BJ (cell line): ENCODE data around the gene FRMD3. TPM values are rescaled to one million over a fixed set of nuclear protein-coding genes. Genes with fewer than 3 reads are reported as not detected.

Source experiments
- CTCF ChIA-PET: fragments of 350-600 bp; formaldehyde crosslinking; extraction: SDS; loops from one replicate; lab custom pipeline; 2021; ENCODE audit warnings: antibody characterized with exemption, inconsistent platforms; lab: Yijun Ruan, JAX
- POLR2A ChIA-PET: fragments of 300-600 bp; sonication (Branson Sonifier 250); formaldehyde crosslinking; extraction: SDS; loops from one replicate; lab custom pipeline; 2021; ENCODE audit warnings: antibody characterized with exemption; lab: Charles Lee
- DNase-seq: peaks from one replicate; pipeline ENCODE4 v3.0.0-alpha.2; 2011; ENCODE audit warnings: low read depth
- H3K27me3 ChIP-seq: 2 replicates; pipeline ENCODE4 v1.6.0; 2011; ENCODE audit warnings: low read length; ENCODE audit not compliant: control insufficient read depth, insufficient read depth
- H3K36me3 ChIP-seq: 2 replicates; pipeline ENCODE4 v1.5.1; 2011; ENCODE audit warnings: low read length; ENCODE audit not compliant: control insufficient read depth, insufficient read depth
- H3K4me3 ChIP-seq: 2 replicates; pipeline ENCODE4 v1.5.1; 2011; ENCODE audit warnings: low read depth, mild to moderate bottlenecking, control low read depth, low read length
- CTCF ChIP-seq: IDR thresholded peaks from 2 replicates; pipeline ENCODE4 v1.5.1; 2011; ENCODE audit warnings: low read depth, mild to moderate bottlenecking, control low read depth, inconsistent platforms, low read length, moderate library complexity; ENCODE audit not compliant: insufficient read depth
- polyA plus RNA-seq: library from polyadenylated mRNA; depleted of rRNA; stranded (reverse); fragments of >200 nt; gene quantifications from 2 replicates; pipeline ENCODE4 v1.2.3, GENCODE V29; 2011

FRMD3 gene
- polyA plus RNA-seq, 1 experiment, result 0.10 TPM

GRCh38 chr9:83270116-83270515 is 268.1 kb downstream of the FRMD3 start:
- Histone ChIP-seq H3K27me3 (no peaks in the 10 kb centered on the region), H3K36me3 (no peaks in the 10 kb centered on the region), H3K4me3 (no peak overlapping the region)
- TF ChIP-seq CTCF, result no peak
- ChIA-PET CTCF (no interaction called here), POLR2A (no interaction called here)
- DNase-seq, result no peak

GRCh38 chr9:83267741-83268140 is 270.5 kb downstream of the FRMD3 start:
- H3K36me3 ChIP-seq, result no peaks in the 10 kb centered on the region
- no peak for DNase-seq
- CTCF ChIA-PET, result no interaction called here
- POLR2A ChIA-PET, result no interaction called here
- TF ChIP-seq CTCF, result no peak
- H3K27me3 ChIP-seq, result no peaks in the 10 kb centered on the region
- H3K4me3 ChIP-seq, result no peak overlapping the region

- H3K36me3 ChIP-seq, result no peaks in the 10 kb centered on the region
- no peak for TF ChIP-seq CTCF
- ChIA-PET CTCF (no interaction called here), POLR2A (no interaction called here)
- DNase-seq, result no peak
- H3K4me3 ChIP-seq, result no peak overlapping the region
- H3K27me3 ChIP-seq, result no peaks in the 10 kb centered on the region
These were observed 271.3 kb downstream of the FRMD3 start for GRCh38 chr9:83266666-83267496.

- no peaks in the 10 kb centered on the region for H3K36me3 ChIP-seq
- no peak for DNase-seq
- CTCF ChIA-PET, result no interaction called here
- TF ChIP-seq CTCF, result no peak
- H3K4me3 ChIP-seq, result no peak overlapping the region
- POLR2A ChIA-PET, result no interaction called here
- no peaks in the 10 kb centered on the region for H3K27me3 ChIP-seq
These were observed 271.9 kb downstream of the FRMD3 start for GRCh38 chr9:83266331-83266665.

- no peak overlapping the region for H3K4me3 ChIP-seq
- POLR2A ChIA-PET, result no interaction called here
- no peak for TF ChIP-seq CTCF
- CTCF ChIA-PET, result no interaction called here
- no peak for DNase-seq
- H3K36me3 ChIP-seq, result no peaks in the 10 kb centered on the region
- H3K27me3 ChIP-seq, result no peaks in the 10 kb centered on the region
These were observed 273.9 kb downstream of the FRMD3 start for GRCh38 chr9:83264315-83264714.
